Cardiac muscle cell (in vitro differentiated cells and primary cell): ENCODE data around the gene SCGB1C1. TPM values are rescaled to one million over a fixed set of nuclear protein-coding genes. Genes with fewer than 3 reads are reported as not detected.

Experiments used
- DNase-seq, 2 donors: peaks; one replicate each; pipeline versions ENCODE4 v3.0.0 to v3.0.0-alpha.2; 2010 to 2017; ENCODE audit warnings: low read depth in 1 of 2, low spot score in 1 of 2
- H3K27ac ChIP-seq: fragments of 200-600 bp; sonication (generic); 2 replicates; pipeline ENCODE4 v1.5.1; 2016
- H3K27me3 ChIP-seq: fragments of 200-600 bp; sonication (generic); 2 replicates; pipeline ENCODE4 v1.6.0; 2016; ENCODE audit warnings: control low read depth
- H3K36me3 ChIP-seq: fragments of 200-600 bp; sonication (generic); 2 replicates; pipeline ENCODE4 v1.5.1; 2016; ENCODE audit warnings: control low read depth
- H3K4me1 ChIP-seq: fragments of 200-600 bp; sonication (generic); 2 replicates; pipeline ENCODE4 v1.8.1; 2017; ENCODE audit warnings: low read depth, mild to moderate bottlenecking, mixed run types
- H3K4me3 ChIP-seq: fragments of 200-600 bp; sonication (generic); 2 replicates; pipeline ENCODE4 v1.5.1; 2016; ENCODE audit warnings: mild to moderate bottlenecking
- H3K9me3 ChIP-seq: fragments of 200-600 bp; sonication (generic); 2 replicates; pipeline ENCODE4 v1.5.1; 2017; ENCODE audit warnings: low read depth, mild to moderate bottlenecking, control low read depth
- CTCF ChIP-seq: IDR thresholded peaks from 2 replicates; pipeline ENCODE4 v1.5.1; 2012; ENCODE audit warnings: low read depth, mild to moderate bottlenecking, low read length
- polyA plus RNA-seq: library from polyadenylated mRNA; unstranded; fragments of >200 nt; fragmentation: Nextera tagmentation; extraction: Ambion mirVana; gene quantifications from 2 replicates; pipeline ENCODE4 v1.2.1, GENCODE V29; 2016
- total RNA-seq: library from RNA; depleted of rRNA; stranded (reverse); fragments of >200 nt; gene quantifications from 2 replicates; pipeline ENCODE4 v1.2.3, GENCODE V29; 2016

Gene SCGB1C1
- total and polyA plus RNA-seq, 2 experiments from 2014 or later: not detected

GRCh38 chr11:204587-205109 lies 11.8 kb downstream of the SCGB1C1 start:
- H3K27me3 ChIP-seq: no peaks in the 10 kb centered on the region
- H3K27ac ChIP-seq: no peak overlapping the region
- H3K4me1 ChIP-seq: no peaks in the 10 kb centered on the region
- no peak for TF ChIP-seq CTCF
- no peak overlapping the region for H3K4me3 ChIP-seq
- H3K9me3 ChIP-seq: no peaks in the 10 kb centered on the region
- no peak for DNase-seq
- peaks cover under 1% of the 10 kb centered on the region for H3K36me3 ChIP-seq

- no peak for DNase-seq
- H3K4me1 ChIP-seq: no peaks in the 10 kb centered on the region
- H3K36me3 ChIP-seq: peaks cover 8% of the 10 kb centered on the region
- no peak overlapping the region for H3K27ac ChIP-seq
- H3K27me3 ChIP-seq: no peaks in the 10 kb centered on the region
- no peak overlapping the region for H3K4me3 ChIP-seq
- no peak for TF ChIP-seq CTCF
- H3K9me3 ChIP-seq: no peaks in the 10 kb centered on the region
Observed at GRCh38 chr11:205221-206001, 12.5 kb downstream of the SCGB1C1 start.

GRCh38 chr11:206002-206384 lies 13.1 kb downstream of the SCGB1C1 start:
- Histone ChIP-seq H3K4me3 (peak overlapping the region; percentile 56), H3K27ac (no peak overlapping the region)

GRCh38 chr11:206526-207207 lies 13.8 kb downstream of the SCGB1C1 start:
- TF ChIP-seq CTCF: no peak
- peak overlapping the region; percentile 56 for H3K4me3 ChIP-seq
- H3K9me3 ChIP-seq: no peaks in the 10 kb centered on the region
- no peaks in the 10 kb centered on the region for H3K27me3 ChIP-seq
- peak in 1 of 2 donors; percentile 37 for DNase-seq
- peaks cover 17% of the 10 kb centered on the region for H3K36me3 ChIP-seq
- peak overlapping the region; percentile 96 for H3K27ac ChIP-seq
- H3K4me1 ChIP-seq: no peaks in the 10 kb centered on the region

More at GRCh38 chr11:206002-206384, 13.1 kb downstream of the SCGB1C1 start:
- peaks cover 12% of the 10 kb centered on the region for H3K36me3 ChIP-seq
- DNase-seq: no peak
- H3K9me3 ChIP-seq: no peaks in the 10 kb centered on the region
- H3K4me1 ChIP-seq: no peaks in the 10 kb centered on the region
- no peaks in the 10 kb centered on the region for H3K27me3 ChIP-seq
- TF ChIP-seq CTCF: no peak

- Histone ChIP-seq H3K4me3 (peak within 1 kb of the TSS; percentile 56), H3K4me1 (no peaks in the 10 kb centered on the region), H3K27me3 (no peaks in the 10 kb centered on the region), H3K36me3 (peaks cover 22% of the 10 kb centered on the region), H3K9me3 (no peaks in the 10 kb centered on the region), H3K27ac (peak within 1 kb of the TSS; percentile 96)
- DNase-seq: peak; percentile 97 to 98
- no peak for TF ChIP-seq CTCF
Observed at GRCh38 chr11:207208-207862, 14.5 kb downstream of the SCGB1C1 start, which contains the start of the genes BET1L and RIC8A. BET1L (minus strand) TSS chr11:207399; CDS start chr11:207321, 78 bp downstream. RIC8A (plus strand) TSS chr11:207708; CDS start chr11:208855, 1,147 bp downstream.
